ENCODE data around the gene ADGRL2. TPM values are rescaled to one million over a fixed set of nuclear protein-coding genes. Genes with fewer than 3 reads are reported as not detected.

Gene ADGRL2
- total RNA-seq, 2 donors from 2014 or later: not detected

DNA sequence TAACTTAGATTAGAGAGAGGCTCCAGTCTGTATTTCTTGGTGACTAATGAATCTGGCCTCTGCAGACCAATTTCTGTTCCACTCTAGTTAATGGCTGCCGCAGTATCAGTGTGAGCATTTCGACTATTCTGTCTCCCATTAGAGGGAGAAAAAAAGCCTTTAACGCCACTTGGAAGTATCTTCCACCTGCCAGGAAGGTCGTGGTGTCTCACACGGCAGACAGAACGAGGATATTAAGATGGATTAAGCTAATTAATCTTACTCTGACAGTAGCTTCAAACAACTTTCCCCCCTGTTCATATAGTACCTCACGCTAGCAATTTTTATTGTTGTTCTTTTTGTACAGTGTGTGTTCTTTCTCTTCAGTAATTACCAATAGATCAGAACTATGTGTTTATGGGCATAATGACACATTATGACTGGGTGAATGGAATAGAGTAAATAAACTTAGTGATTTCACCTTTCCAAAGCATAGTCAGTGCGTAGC, 153.8 kb downstream of the ADGRL2 start:
- no peak for DNase-seq
- no peaks in the 10 kb centered on the region for H3K27me3 Mint-ChIP-seq
- no peak overlapping the region for H3K4me3 Mint-ChIP-seq
- H3K36me3 Mint-ChIP-seq (ENCODE audit: low read depth): no peaks in the 10 kb centered on the region
- ATAC-seq: no peak
- H3K9me3 ChIP-seq (ENCODE audit: control insufficient read depth, low read length, poor library complexity, severe bottlenecking): no peaks in the 10 kb centered on the region
- no peak overlapping the region for H3K27ac Mint-ChIP-seq
- H3K4me1 Mint-ChIP-seq: no peaks in the 10 kb centered on the region

DNA sequence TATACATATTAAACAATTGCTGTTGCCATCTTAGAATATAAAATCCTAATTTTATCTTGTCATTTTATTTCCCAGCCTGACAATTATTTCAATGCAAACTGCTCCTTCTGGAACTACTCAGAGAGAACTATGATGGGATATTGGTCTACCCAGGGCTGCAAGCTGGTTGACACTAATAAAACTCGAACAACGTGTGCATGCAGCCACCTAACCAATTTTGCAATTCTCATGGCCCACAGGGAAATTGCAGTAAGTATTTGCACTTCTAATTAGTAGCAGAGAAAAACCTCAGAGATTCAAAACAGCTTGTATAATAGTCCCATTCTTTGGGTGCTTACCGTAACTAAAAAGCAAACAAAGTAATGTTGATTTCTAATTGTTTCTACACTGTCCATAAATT, 167.2 kb downstream of the ADGRL2 start:
- Mint-ChIP-seq H3K4me3 (no peak overlapping the region), H3K36me3 (ENCODE audit: low read depth) (no peaks in the 10 kb centered on the region), H3K27ac (no peak overlapping the region), H3K4me1 (no peaks in the 10 kb centered on the region), H3K27me3 (no peaks in the 10 kb centered on the region)
- no peak for ATAC-seq
- H3K9me3 ChIP-seq (ENCODE audit: control insufficient read depth, low read length, poor library complexity, severe bottlenecking): no peaks in the 10 kb centered on the region
- DNase-seq: no peak

DNA sequence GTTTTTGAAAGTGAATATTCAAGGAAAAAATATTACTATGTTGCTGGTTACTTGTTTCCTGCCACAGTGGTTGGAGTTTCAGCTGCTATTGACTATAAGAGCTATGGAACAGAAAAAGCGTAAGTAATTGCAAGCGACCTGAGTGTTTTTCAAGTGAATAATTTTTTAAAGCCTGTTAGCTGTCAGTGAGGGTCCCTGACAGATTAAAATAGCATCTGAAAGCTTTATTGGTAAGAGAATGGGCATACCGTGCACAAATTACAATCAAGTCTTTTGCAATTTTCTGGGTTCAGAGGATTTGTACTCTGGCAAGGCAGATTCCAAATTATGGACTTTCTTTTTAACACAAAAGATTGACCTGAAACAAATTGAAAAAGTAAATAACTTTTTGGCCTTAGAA, 169.7 kb downstream of the ADGRL2 start:
- no peak for DNase-seq
- ATAC-seq: no peak
- Mint-ChIP-seq H3K4me3 (no peak overlapping the region), H3K36me3 (ENCODE audit: low read depth) (no peaks in the 10 kb centered on the region), H3K4me1 (no peaks in the 10 kb centered on the region), H3K27me3 (no peaks in the 10 kb centered on the region), H3K27ac (no peak overlapping the region)
- H3K9me3 ChIP-seq (ENCODE audit: control insufficient read depth, low read length, poor library complexity, severe bottlenecking): no peaks in the 10 kb centered on the region

DNA sequence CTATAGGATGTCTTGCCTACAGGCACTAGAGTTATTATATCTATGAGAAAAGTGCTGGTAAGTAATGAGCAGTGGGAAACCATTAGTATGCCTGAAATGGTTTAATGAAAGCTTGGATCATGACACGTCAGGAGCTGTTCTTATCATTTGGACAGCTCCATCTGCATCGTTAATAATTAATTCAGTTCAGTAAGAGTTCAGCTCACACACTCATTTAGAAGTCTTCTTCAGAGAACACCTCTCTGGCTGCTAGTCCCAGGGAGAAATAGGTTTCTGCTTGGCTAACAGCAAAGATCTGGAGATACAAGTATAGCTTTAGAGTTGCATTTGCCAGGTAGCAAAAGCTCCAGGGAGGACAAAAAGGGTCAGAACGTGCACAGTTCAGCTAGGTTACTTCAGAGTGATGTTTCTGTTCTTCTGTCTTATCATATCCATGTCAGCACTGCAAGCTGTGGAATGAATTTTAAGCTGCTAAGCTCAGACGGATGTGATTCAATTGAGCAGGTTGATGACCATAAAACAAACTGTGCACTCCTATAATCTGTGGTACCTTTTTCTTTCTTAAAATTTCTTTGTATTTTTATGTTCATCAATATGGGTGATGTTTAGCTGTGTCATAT, 173.6 kb downstream of the ADGRL2 start:
- DNase-seq: no peak
- Mint-ChIP-seq H3K27me3 (no peaks in the 10 kb centered on the region), H3K27ac (no peak overlapping the region), H3K36me3 (ENCODE audit: low read depth) (no peaks in the 10 kb centered on the region), H3K4me3 (no peak overlapping the region), H3K4me1 (no peaks in the 10 kb centered on the region)
- no peak for ATAC-seq
- no peaks in the 10 kb centered on the region for H3K9me3 ChIP-seq (ENCODE audit: control insufficient read depth, low read length, poor library complexity, severe bottlenecking)

DNA sequence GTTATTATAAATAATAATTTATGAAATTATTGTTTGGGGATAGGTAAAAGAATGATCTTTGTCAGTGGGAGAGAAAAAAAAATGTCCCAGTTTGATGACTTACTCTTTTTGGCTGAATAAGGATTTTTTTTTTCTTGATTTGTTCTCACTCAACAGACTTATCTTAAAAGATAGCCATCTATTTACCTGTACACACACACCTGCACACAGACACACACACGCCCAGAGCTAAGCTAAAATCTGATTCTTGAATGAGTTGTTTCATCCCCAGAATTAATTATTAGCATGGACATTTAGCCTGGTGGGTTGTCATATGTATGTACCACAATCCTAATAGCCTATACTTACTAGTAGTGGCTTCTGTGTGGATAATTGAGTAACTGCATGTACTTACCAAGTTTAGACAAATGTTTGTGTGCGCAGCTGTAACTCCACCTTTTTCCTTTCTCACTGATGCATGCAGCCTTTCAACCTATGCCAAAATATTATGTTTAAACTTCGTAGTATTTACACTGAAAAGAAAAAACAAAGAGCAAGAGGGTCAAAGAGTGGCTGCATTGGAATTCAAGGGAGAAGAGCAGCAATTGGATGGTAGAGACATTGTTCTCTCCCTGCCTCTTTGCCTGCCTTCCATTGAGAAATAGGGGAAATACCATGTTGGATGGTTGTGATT, 174.3 kb downstream of the ADGRL2 start:
- ATAC-seq: no peak
- H3K4me3 Mint-ChIP-seq: no peak overlapping the region
- H3K27me3 Mint-ChIP-seq: no peaks in the 10 kb centered on the region
- DNase-seq: no peak
- no peak overlapping the region for H3K27ac Mint-ChIP-seq
- H3K4me1 Mint-ChIP-seq: no peaks in the 10 kb centered on the region
- no peaks in the 10 kb centered on the region for H3K36me3 Mint-ChIP-seq (ENCODE audit: low read depth)
- no peaks in the 10 kb centered on the region for H3K9me3 ChIP-seq (ENCODE audit: control insufficient read depth, low read length, poor library complexity, severe bottlenecking)

DNA sequence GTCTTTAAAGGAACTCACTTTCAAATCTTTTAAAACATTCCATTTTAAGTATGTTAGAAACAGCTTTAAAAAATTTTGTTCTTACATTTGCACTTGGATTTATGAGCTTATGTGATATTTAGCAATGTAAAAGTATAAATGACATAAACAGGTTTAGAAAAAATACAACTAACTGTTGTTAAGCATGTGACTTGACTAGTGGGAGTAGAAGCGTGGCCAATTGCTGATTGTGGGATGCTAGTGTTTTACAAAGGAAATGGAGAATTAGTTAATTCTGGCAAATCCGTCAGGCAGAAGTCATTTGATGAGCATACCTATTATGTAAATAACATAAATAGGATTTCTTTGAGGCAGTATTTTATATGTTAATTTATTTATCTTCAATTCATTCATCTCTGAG, 175.8 kb downstream of the ADGRL2 start:
- no peaks in the 10 kb centered on the region for H3K9me3 ChIP-seq (ENCODE audit: control insufficient read depth, low read length, poor library complexity, severe bottlenecking)
- DNase-seq (no peak), ATAC-seq (no peak)
- Mint-ChIP-seq H3K27ac (no peak overlapping the region), H3K27me3 (no peaks in the 10 kb centered on the region), H3K36me3 (ENCODE audit: low read depth) (no peaks in the 10 kb centered on the region), H3K4me1 (no peaks in the 10 kb centered on the region), H3K4me3 (no peak overlapping the region)

DNA sequence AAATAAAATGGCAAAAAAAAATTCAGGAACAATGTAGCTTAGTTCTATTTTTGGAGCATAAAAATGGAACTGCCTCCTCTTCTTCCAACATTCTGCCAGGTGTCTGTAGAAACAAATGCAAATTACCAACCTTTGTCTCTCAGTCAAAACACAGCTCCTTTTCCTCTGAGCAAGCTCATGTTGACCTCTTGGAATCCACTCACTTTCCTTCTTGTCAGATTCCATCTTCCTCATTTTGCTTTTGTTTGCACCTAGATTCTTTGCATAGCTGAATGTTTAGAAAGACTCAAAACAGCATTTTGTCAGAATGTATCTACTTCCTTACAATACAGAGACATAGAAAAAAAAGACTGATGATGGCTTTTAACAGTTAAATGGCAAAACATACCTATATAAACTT, 178.2 kb downstream of the ADGRL2 start:
- Mint-ChIP-seq H3K27ac (no peak overlapping the region), H3K27me3 (no peaks in the 10 kb centered on the region), H3K4me3 (no peak overlapping the region), H3K4me1 (no peaks in the 10 kb centered on the region), H3K36me3 (ENCODE audit: low read depth) (no peaks in the 10 kb centered on the region)
- H3K9me3 ChIP-seq (ENCODE audit: control insufficient read depth, low read length, poor library complexity, severe bottlenecking): no peaks in the 10 kb centered on the region
- ATAC-seq: no peak
- DNase-seq: no peak

DNA sequence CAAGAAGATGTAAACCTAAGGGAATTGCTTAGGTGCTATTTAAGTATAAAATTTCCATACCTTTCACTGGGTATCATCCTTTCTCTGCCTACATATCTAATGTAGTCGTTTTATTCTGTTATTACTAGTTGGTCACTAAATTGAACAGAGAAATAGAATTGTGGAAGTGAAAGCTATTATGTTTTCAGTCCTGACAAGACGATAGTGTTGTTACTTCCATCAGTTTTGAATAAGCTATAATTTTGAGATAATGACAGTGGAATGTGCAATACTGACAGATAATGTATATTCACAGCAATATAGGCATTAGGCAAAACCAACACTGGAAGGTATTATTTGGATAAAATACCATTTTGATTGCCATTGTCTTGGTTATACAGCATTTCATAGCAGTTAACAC, 181.8 kb downstream of the ADGRL2 start:
- Mint-ChIP-seq H3K36me3 (ENCODE audit: low read depth) (no peaks in the 10 kb centered on the region), H3K4me3 (no peak overlapping the region), H3K4me1 (no peaks in the 10 kb centered on the region), H3K27me3 (no peaks in the 10 kb centered on the region), H3K27ac (no peak overlapping the region)
- H3K9me3 ChIP-seq (ENCODE audit: control insufficient read depth, low read length, poor library complexity, severe bottlenecking): no peaks in the 10 kb centered on the region
- DNase-seq (no peak), ATAC-seq (no peak)

DNA sequence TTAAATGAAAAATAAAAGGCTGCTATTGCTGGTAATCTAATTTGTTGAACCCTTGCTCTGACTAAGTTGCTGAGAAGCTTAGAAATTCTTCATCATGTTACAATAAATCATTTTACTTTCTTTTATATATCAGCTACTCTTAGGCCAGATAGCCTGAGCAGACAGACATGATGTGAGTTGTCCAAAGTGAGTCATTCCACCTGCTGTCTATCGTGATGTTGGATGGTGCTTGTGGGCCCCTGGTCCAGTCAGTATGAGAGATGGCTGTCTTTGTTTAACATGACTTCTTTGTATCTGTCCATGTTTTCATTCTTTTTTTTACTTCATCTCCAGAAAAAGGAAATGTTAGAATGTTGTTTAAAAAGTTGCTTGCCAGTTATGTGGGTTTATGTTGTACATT, 188.8 kb downstream of the ADGRL2 start:
- Mint-ChIP-seq H3K4me1 (no peaks in the 10 kb centered on the region), H3K27me3 (no peaks in the 10 kb centered on the region), H3K36me3 (ENCODE audit: low read depth) (no peaks in the 10 kb centered on the region), H3K27ac (no peak overlapping the region), H3K4me3 (no peak overlapping the region)
- DNase-seq: no peak
- H3K9me3 ChIP-seq (ENCODE audit: control insufficient read depth, low read length, poor library complexity, severe bottlenecking): no peaks in the 10 kb centered on the region
- ATAC-seq: no peak

DNA sequence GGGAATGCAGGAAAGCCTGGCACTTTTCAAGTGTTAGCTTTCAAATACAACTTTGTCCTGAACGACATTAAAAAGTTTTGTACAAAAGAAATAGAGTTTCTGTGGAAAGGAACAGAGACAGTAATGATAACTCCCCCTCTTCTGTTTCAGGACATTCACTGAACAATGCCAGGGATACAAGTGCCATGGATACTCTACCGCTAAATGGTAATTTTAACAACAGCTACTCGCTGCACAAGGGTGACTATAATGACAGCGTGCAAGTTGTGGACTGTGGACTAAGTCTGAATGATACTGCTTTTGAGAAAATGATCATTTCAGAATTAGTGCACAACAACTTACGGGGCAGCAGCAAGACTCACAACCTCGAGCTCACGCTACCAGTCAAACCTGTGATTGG, 189.5 kb downstream of the ADGRL2 start:
- Mint-ChIP-seq H3K36me3 (ENCODE audit: low read depth) (no peaks in the 10 kb centered on the region), H3K27me3 (no peaks in the 10 kb centered on the region), H3K4me1 (no peaks in the 10 kb centered on the region), H3K27ac (no peak overlapping the region), H3K4me3 (no peak overlapping the region)
- no peaks in the 10 kb centered on the region for H3K9me3 ChIP-seq (ENCODE audit: control insufficient read depth, low read length, poor library complexity, severe bottlenecking)
- ATAC-seq (no peak), DNase-seq (no peak)

DNA sequence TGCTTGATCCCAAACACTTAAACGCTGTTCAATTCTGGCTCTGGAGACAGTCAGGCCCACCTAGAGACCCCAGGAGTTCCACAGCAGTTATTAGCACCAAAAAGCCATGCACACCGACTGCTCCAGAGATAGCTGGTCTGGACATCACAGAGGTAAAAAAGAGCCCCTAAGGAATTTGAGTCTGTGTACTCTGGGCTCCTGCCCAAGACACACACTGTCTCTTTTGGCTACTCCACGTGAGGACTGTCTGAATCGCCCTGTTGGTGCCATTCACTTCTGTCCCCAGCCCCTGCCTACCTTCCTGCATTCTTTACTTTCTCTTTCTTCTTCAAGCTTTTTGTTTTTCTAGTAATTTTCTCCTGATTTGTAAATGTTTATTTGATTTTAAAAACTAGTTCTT, 197.4 kb downstream of the ADGRL2 start:
- H3K36me3 Mint-ChIP-seq (ENCODE audit: low read depth): no peaks in the 10 kb centered on the region
- no peaks in the 10 kb centered on the region for H3K27me3 Mint-ChIP-seq
- H3K4me1 Mint-ChIP-seq: no peaks in the 10 kb centered on the region
- H3K27ac Mint-ChIP-seq: no peak overlapping the region
- DNase-seq (no peak), ATAC-seq (no peak)
- no peaks in the 10 kb centered on the region for H3K9me3 ChIP-seq (ENCODE audit: control insufficient read depth, low read length, poor library complexity, severe bottlenecking)
- no peak overlapping the region for H3K4me3 Mint-ChIP-seq

DNA sequence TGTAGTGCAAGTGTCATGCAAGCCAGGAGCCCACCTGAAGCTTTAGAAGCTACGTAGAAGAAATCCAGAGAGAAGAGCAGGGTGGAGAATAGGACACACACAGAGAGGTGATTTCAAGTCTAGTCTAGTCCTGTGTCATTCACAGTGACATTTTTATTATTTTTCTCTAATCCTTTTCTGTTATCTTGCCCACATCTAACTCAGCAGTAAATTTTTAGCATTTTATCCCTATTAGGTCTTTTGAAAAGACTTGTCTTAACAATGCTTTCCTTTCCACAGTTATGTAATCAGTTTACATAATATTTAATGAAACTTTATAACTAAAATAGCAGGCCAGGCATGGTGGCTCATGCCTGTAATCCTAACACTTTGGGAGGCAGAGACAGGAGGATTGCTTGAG, 198.6 kb downstream of the ADGRL2 start:
- Mint-ChIP-seq H3K4me1 (no peaks in the 10 kb centered on the region), H3K27me3 (no peaks in the 10 kb centered on the region), H3K4me3 (no peak overlapping the region), H3K27ac (no peak overlapping the region), H3K36me3 (ENCODE audit: low read depth) (no peaks in the 10 kb centered on the region)
- no peaks in the 10 kb centered on the region for H3K9me3 ChIP-seq (ENCODE audit: control insufficient read depth, low read length, poor library complexity, severe bottlenecking)
- DNase-seq: no peak
- no peak for ATAC-seq

DNA sequence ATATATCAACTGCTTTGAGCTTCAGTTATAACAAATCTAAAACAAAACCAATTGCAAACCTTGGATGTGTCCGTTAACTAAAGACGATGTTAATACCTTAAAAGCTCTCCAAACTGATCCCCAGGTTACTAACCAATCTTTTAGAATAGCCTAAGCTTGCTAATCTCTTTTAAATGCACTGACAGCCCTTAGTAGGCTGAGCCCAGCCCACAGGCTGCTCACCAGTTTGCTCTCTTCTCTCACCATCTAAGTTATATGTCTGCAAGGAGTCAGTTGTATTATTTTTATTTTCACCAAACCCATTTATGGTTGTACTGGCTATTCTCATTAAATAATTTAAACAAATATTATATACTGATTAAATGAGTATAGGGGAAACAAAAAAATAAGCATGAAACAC, 199.5 kb downstream of the ADGRL2 start:
- Mint-ChIP-seq H3K36me3 (ENCODE audit: low read depth) (no peaks in the 10 kb centered on the region), H3K27me3 (no peaks in the 10 kb centered on the region), H3K27ac (no peak overlapping the region), H3K4me3 (no peak overlapping the region), H3K4me1 (no peaks in the 10 kb centered on the region)
- no peaks in the 10 kb centered on the region for H3K9me3 ChIP-seq (ENCODE audit: control insufficient read depth, low read length, poor library complexity, severe bottlenecking)
- ATAC-seq: no peak
- no peak for DNase-seq

DNA sequence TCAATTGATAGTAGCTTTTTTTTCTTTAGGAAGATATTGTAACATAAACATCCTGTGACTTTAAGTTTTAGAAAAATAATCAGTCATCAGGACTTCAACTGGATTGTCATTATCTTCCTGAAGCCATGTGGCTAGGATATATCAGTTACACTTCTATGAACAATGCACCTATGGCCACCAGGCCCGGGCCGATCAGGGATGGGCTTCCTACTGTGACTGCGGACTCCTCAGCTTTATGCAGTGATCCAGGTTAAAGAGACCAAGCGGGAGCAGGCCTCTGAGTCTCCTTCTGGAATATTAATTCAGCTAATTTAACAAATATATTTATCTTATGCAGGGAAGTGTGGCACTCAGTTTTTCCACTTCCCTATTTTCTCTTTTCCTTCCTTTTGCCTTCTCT, 200.6 kb downstream of the ADGRL2 start:
- no peaks in the 10 kb centered on the region for H3K4me1 Mint-ChIP-seq
- DNase-seq: no peak
- H3K27me3 Mint-ChIP-seq: no peaks in the 10 kb centered on the region
- H3K27ac Mint-ChIP-seq: no peak overlapping the region
- no peak for ATAC-seq
- no peak overlapping the region for H3K4me3 Mint-ChIP-seq
- H3K9me3 ChIP-seq (ENCODE audit: control insufficient read depth, low read length, poor library complexity, severe bottlenecking): no peaks in the 10 kb centered on the region
- H3K36me3 Mint-ChIP-seq (ENCODE audit: low read depth): no peaks in the 10 kb centered on the region

Data from T-helper 17 cell (primary cell).